A549 (cell line): Measurements from ENCODE around the gene INA.

Experiments
- CTCF ChIP-seq: fragments of >200 bp; sonication (Bioruptor Twin); formaldehyde crosslinking; IDR thresholded peaks from 3 replicates; pipeline ENCODE4 v1.5.1; 2016
- RCOR1 ChIP-seq: fragments of 150-350 bp; IDR thresholded peaks from 2 replicates; pipeline ENCODE4 v1.6.1; 2014; ENCODE audit warnings: antibody characterized with exemption, low read length, low read depth
- ZNF302 ChIP-seq: fragments of 250-450 bp; sonication (Bioruptor Pico); IDR thresholded peaks from 2 replicates; pipeline ENCODE4 v1.9.0; 2021; ENCODE audit warnings: inconsistent platforms, mild to moderate bottlenecking, moderate library complexity

GRCh38 chr10:103276251-103276895, 565 bp upstream of the INA start:
- TF ChIP-seq RCOR1 (no peak), CTCF (no peak), ZNF302 (CRISPR knock-in tag) (no peak)
